Nephron progenitor cell (in vitro differentiated cells): ENCODE results near the gene SSBP3.
"Not testable (repeated sequence)": the region's sequence is repeated elsewhere in the genome, so short reads cannot be mapped to it uniquely, and the experiment has no call there.

Experiments
- DNase-seq: peaks from one replicate; pipeline ENCODE4 v3.0.0; 2021
- H3K27ac Mint-ChIP-seq: 2 replicates; pipeline ENCODE4 v1.8.0; 2021; ENCODE audit warnings: mild to moderate bottlenecking, moderate library complexity, mixed read lengths
- H3K27me3 Mint-ChIP-seq: 2 replicates; pipeline ENCODE4 v1.8.0; 2021; ENCODE audit warnings: mild to moderate bottlenecking, low read depth, mixed read lengths; ENCODE audit not compliant: poor library complexity
- H3K36me3 Mint-ChIP-seq: 2 replicates; pipeline ENCODE4 v1.8.0; 2021; ENCODE audit warnings: low read depth, mixed read lengths
- H3K4me1 Mint-ChIP-seq: 2 replicates; pipeline ENCODE4 v1.8.0; 2021; ENCODE audit warnings: mixed read lengths
- H3K4me3 Mint-ChIP-seq: 2 replicates; pipeline ENCODE4 v1.8.0; 2021; ENCODE audit warnings: mild to moderate bottlenecking, moderate library complexity, mixed read lengths
- H3K9me3 Mint-ChIP-seq: 2 replicates; pipeline ENCODE4 v1.8.0; 2021; ENCODE audit warnings: mild to moderate bottlenecking, moderate library complexity, mixed read lengths
- TF ChIP-seq, protein P1 (sequence below): fragments of 200-600 bp; sonication (generic); IDR thresholded peaks from 2 replicates; pipeline ENCODE4 v1.5.0; 2021; ENCODE audit warnings: antibody characterized with exemption

The SSBP3 gene

GRCh38 chr1:54348700-54349021 is 57.5 kb downstream of the SSBP3 start:
- Mint-ChIP-seq H3K36me3 (peaks cover 34% of the 10 kb centered on the region), H3K9me3 (no peaks in the 10 kb centered on the region), H3K4me1 (peaks cover 86% of the 10 kb centered on the region)

DNA sequence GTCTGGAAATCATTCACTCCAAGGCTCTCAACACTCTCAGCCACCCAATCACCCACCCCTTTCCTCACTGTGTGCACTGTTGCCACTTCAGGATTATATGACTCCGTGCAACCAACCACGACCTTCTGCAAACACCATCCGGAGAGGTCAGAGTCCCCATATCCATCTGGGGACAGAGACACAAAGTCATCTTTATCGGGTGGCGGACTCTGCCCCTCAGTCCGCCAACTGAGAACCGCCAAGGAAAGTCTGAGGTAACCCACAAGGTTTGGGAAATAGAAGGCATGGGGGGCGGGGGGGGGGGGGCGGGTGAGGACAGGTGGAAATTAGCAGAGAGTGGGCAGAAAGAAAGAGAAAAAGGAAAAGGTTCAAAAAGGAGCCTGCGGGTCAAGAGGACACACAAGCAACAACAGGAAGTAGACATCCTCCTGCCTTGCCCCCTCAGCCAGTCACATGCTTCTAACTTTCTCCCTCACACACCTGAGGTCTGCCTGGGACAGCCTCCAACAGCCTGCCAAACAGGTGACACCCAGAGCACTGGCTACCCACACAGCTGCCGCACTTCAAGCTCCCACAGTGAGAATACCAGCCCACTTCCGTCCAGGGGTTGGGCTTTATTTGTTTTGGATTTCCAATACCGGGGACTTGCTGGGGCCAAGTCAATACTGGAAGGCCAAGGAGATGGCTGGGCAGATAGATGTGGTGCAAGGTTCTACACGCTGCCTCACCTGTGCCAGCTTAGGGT is 58.1 kb downstream of the SSBP3 start:
- Mint-ChIP-seq H3K9me3 (no peaks in the 10 kb centered on the region), H3K36me3 (peaks cover 36% of the 10 kb centered on the region), H3K27ac (peak overlapping the region; percentile 78), H3K4me1 (peaks cover 86% of the 10 kb centered on the region), H3K27me3 (no peaks in the 10 kb centered on the region), H3K4me3 (no peak overlapping the region)
- TF ChIP-seq, protein P1, sequence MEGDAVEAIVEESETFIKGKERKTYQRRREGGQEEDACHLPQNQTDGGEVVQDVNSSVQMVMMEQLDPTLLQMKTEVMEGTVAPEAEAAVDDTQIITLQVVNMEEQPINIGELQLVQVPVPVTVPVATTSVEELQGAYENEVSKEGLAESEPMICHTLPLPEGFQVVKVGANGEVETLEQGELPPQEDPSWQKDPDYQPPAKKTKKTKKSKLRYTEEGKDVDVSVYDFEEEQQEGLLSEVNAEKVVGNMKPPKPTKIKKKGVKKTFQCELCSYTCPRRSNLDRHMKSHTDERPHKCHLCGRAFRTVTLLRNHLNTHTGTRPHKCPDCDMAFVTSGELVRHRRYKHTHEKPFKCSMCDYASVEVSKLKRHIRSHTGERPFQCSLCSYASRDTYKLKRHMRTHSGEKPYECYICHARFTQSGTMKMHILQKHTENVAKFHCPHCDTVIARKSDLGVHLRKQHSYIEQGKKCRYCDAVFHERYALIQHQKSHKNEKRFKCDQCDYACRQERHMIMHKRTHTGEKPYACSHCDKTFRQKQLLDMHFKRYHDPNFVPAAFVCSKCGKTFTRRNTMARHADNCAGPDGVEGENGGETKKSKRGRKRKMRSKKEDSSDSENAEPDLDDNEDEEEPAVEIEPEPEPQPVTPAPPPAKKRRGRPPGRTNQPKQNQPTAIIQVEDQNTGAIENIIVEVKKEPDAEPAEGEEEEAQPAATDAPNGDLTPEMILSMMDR: no peak
- DNase-seq: no peak

More at GRCh38 chr1:54348700-54349021, 57.5 kb downstream of the SSBP3 start:
- Mint-ChIP-seq H3K27ac (peak overlapping the region; percentile 72), H3K4me3 (no peak overlapping the region), H3K27me3 (no peaks in the 10 kb centered on the region)
- TF ChIP-seq, protein P1: no peak
- no peak for DNase-seq

DNA sequence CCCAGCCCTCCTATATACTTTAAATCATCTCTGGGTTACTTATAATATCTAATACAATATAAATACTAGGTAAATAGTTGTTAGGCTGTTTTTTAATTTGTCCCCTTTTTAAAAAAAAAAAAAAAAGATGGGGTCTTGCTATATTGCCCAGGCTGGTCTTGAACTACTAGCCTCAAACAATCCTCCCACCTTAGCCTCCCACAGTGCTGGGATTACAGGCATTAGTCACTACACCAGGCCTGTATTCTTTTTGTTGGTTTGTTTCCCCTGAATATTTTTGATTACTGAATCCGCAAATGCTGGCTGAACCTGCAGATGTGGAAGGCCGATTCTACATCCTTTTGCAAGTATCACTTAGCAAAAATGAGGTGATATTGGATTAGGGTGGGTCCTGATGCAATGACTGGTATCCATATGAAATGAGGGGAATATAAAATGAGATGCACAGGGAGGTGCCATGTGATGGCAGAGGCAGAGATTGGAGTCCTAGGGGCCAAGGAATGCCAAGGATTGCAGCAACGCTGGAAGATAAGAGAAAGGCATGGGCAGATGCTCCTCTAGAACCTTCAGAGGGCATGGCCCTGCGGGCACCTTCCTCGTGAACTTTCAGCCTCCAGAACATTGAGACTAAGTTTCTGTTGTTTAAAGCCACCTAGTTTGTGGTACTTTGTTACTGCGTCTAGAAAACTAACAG is 58.8 kb downstream of the SSBP3 start:
- Mint-ChIP-seq H3K36me3 (peaks cover 32% of the 10 kb centered on the region), H3K9me3 (no peaks in the 10 kb centered on the region), H3K4me3 (no peak overlapping the region), H3K27ac (peak overlapping the region; percentile 78), H3K27me3 (no peaks in the 10 kb centered on the region), H3K4me1 (peaks cover 89% of the 10 kb centered on the region)
- TF ChIP-seq, protein P1: no peak
- no peak for DNase-seq

GRCh38 chr1:54345548-54345947 is 60.6 kb downstream of the SSBP3 start:
- not testable (repeated sequence) for H3K27me3 Mint-ChIP-seq, H3K4me3 Mint-ChIP-seq, DNase-seq, H3K9me3 Mint-ChIP-seq, H3K27ac Mint-ChIP-seq
- Mint-ChIP-seq H3K4me1 (peaks cover 89% of the 10 kb centered on the region), H3K36me3 (peaks cover 39% of the 10 kb centered on the region)

GRCh38 chr1:54345116-54345515 is 61.1 kb downstream of the SSBP3 start:
- peaks cover 39% of the 10 kb centered on the region for H3K36me3 Mint-ChIP-seq
- H3K4me1 Mint-ChIP-seq: peaks cover 89% of the 10 kb centered on the region
- no peaks in the 10 kb centered on the region for H3K9me3 Mint-ChIP-seq
- no peak for DNase-seq
- H3K4me3 Mint-ChIP-seq: no peak overlapping the region
- no peak overlapping the region for H3K27ac Mint-ChIP-seq
- H3K27me3 Mint-ChIP-seq: no peaks in the 10 kb centered on the region
- TF ChIP-seq, protein P1: no peak

DNA sequence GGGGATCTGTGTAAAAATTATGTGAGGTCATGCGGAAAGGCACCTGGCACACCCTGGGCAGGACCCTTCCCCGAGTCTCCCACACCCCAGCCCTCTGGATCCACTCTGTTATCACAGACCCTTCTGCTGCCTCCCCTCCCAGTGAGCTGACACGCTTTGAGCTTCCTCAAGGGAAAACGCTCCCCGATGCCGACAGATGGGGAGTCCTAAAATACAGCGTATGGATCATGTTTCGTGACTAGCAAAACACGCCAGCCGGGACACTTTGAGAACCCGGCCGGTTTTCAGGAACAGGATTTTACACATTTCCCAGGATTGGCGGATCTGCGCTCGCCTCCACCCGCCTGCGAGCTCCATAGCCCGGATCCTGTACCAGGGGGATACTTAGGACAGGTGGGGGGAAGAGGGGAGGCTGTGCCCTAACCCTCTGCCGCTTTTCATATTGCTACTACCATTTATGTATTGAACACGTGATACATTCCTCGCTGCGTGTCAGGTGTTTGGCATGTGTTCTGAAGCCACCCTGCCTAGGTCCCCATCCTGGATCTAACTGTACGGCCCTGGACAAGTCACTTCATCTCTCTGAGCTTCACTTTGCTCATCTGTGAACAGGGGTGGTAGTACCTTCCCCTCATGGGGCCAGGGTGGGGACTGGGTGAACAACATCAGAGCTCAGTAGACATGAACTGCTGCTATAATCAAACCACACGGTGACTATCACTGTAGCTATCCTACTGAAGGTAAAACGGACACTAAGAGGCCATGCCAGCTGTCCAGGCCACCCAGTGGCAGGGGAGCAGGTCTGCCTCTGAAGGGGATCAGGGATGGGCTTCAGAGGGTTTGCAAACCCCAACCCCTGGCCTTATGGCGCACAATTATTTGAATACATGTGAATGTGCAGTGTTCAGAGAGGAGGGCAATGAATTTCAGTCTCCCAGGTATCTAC is 63.2 kb downstream of the SSBP3 start:
- no peaks in the 10 kb centered on the region for H3K9me3 Mint-ChIP-seq
- TF ChIP-seq, protein P1: no peak
- peak; percentile 37 for DNase-seq
- H3K27me3 Mint-ChIP-seq: no peaks in the 10 kb centered on the region
- peaks cover 89% of the 10 kb centered on the region for H3K4me1 Mint-ChIP-seq
- peak overlapping the region; percentile 69 for H3K4me3 Mint-ChIP-seq
- H3K36me3 Mint-ChIP-seq: peaks cover 40% of the 10 kb centered on the region
- H3K27ac Mint-ChIP-seq: peak overlapping the region; percentile 93
